ENCODE measurements around the gene DOCK8.

DNA sequence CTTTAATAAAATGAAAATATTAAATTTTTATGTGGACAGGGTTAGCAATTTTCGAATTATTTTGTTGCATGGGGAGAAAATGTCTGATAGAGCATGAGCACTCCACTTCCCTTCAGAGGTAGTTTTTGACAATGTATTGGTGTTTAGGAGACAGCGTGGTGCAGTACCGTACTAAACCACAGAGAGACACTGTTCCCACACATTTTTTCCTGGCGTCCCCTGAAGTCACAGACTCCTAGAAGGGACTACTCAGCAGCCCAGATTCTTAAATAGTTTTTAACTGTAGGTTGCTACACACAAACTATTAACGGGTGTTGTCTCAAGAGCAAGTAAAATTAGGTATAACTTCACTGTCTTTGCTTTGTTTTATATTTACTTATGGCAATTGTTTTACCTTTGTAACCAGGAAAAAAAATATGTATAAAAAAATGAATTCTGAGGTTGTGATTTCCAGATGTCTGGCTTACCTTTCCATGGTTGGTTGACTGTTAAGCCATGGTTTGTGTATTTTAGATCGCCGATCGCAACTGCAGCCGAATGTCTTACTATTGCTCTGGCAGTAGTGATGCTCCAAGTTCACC is 171.2 kb downstream of the DOCK8 start:
- TF ChIP-seq, protein P1, sequence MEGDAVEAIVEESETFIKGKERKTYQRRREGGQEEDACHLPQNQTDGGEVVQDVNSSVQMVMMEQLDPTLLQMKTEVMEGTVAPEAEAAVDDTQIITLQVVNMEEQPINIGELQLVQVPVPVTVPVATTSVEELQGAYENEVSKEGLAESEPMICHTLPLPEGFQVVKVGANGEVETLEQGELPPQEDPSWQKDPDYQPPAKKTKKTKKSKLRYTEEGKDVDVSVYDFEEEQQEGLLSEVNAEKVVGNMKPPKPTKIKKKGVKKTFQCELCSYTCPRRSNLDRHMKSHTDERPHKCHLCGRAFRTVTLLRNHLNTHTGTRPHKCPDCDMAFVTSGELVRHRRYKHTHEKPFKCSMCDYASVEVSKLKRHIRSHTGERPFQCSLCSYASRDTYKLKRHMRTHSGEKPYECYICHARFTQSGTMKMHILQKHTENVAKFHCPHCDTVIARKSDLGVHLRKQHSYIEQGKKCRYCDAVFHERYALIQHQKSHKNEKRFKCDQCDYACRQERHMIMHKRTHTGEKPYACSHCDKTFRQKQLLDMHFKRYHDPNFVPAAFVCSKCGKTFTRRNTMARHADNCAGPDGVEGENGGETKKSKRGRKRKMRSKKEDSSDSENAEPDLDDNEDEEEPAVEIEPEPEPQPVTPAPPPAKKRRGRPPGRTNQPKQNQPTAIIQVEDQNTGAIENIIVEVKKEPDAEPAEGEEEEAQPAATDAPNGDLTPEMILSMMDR (optimal IDR thresholded peaks at IDR 0.05 in 1 of 3, IDR thresholded peaks at IDR 0.05 in 1 of 3, conservative IDR thresholded peaks at IDR 0.05 in 1 of 3; ENCODE audit: extremely low read depth in 1 of 3, insufficient read depth in 2 of 3, low read length in 3 of 3), result peak; percentile 90 to 97 (median 93)
- TF ChIP-seq EZH2 (IDR thresholded peaks at IDR 0.05; ENCODE audit: low read length), result no peak
